H4 (cell line): Measurements from ENCODE around the gene CDK19. TPM values are rescaled to one million over a fixed set of nuclear protein-coding genes. Genes with fewer than 3 reads are reported as not detected.

Experiments
- DNase-seq: peaks from one replicate; pipeline ENCODE4 v3.0.0-alpha.2; 2015; ENCODE audit warnings: low spot score
- total RNA-seq: library from RNA; depleted of rRNA; stranded (reverse); fragments of >200 nt; shearing (Covaris generic); gene quantifications from 2 replicates; pipeline ENCODE4 v1.2.3, GENCODE V29; 2014

The CDK19 gene
- total RNA-seq, 1 experiment from 2014 or later: 6.8 TPM

DNA sequence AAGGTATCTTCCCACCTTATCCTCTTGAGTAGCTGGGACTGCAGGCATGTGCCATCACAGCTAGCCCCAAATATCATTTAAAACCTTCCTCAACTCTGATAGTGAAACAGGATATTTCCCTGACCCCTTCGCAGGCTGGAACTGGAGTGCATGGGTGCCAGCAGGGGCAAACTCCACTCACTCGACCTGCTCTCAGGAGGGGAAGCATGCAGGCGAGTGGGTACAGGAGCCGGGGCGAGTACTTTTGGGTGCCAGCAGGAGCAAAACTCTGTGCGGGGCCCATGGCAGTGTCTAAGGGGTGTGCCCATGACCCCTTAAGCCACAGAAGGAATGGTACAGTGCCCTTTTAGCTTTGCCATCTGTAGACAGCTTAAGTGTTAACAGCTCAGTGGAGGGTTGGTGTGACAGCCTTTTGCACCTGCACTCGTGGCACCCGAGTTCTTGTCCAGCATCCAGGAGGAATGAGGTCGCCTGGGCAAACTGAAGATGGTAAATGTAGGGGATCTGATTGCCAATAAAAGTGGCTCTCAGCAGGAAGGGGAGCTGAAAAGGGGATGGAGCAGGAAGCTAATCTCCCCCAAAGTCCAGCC, 155.1 kb downstream of the CDK19 start:
- no peak for DNase-seq

DNA sequence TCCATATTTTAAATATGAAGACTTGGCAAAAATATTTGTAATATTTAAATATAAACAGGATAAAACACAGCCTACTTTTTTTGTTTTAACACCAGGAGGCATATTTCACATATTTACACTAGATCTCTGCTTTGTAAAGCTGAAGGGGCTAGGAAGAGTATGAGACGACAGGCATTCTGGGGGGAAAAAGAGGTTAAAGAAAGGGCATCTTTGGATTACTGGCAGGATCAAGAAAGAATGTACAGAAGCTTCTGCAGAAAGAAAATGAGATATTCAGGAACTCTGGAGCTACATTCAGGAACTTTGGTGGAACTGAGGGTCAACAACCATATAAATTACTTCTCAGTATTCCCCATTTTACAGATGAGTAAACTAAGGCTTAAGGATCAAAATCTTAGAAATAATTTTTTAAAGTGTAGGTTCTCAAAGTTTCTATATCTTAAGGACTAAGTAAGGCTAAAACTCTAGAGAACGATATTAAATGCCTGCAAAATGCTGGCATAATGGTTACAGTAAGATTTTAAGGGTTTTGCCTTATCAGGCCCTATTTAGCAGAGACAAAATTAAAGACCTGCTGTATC, 156.5 kb downstream of the CDK19 start:
- DNase-seq: no peak

DNA sequence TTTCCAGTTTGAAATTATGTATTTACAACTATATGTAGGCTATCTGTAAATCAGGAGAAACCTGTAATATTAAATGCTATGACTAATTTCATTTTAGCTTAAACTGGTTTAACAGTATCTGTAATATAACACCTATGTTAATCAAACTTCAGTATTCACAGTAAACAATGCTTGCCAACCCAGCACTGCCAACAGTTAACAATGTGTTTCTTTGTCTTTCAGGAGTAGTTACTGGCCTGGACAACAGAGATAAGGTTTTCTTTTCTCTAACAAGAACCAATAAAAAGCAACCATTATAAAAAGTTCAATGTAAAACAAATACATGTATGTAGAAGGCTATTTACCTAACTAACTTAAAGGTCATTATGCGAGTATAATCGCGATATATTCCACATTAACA, 158.8 kb downstream of the CDK19 start:
- DNase-seq: no peak

GRCh38 chr6:110655821-110656220, 159.4 kb downstream of the CDK19 start:
- no peak for DNase-seq

DNA sequence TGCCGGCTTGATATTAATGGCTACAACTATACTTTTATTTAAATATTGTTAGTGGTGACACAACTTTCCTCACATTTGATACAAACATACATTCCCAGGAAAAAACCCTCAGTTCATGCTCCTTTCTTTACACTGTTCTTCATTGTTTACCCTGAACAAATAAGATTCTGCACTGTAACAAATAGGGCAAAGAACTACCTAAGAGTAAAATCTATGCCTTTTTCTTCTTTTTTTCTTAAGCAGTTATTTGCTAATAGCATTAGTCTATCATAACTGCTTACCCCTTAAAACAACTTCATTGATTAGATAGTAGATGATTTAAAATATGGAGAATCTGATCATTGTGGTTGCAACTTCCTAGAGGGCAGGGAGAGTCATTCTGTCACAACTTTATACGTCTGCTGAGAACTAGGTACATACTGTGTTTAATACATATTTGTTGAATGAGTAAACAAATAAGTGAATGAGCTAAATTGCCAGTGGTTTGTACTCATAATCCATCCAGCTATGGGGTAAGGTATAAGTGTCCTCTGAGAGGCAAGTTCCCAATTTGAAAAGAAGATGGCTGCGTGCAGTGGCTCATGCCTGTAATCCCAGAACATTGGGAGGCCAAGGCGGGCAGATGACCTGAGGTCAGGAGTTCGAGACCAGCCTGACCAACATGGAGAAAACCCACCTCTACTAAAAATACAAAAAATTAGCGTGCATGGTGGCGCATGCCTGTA, 161.0 kb downstream of the CDK19 start:
- no peak for DNase-seq

DNA sequence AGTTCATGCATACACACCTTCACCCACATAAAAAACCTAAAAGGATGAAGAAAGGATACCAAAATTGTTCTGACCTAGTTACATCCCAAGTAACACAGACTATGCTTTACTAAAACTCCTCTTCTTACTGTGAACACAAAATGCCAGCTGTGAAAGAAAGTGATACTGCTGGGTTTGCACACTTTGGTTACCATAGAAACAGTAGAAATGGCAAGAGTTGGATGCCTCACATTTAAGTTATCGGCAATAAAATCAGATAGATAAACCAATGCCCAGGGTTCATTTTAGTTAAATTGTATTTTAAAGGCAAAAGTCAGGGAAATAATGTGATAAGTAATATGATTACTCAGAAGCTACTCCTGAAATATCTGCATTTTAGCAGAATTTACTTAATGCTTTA, 161.9 kb downstream of the CDK19 start:
- DNase-seq: no peak

GRCh38 chr6:110652520-110652919, 162.7 kb downstream of the CDK19 start:
- DNase-seq: no peak

GRCh38 chr6:110650755-110651154, 164.5 kb downstream of the CDK19 start:
- DNase-seq: no peak

DNA sequence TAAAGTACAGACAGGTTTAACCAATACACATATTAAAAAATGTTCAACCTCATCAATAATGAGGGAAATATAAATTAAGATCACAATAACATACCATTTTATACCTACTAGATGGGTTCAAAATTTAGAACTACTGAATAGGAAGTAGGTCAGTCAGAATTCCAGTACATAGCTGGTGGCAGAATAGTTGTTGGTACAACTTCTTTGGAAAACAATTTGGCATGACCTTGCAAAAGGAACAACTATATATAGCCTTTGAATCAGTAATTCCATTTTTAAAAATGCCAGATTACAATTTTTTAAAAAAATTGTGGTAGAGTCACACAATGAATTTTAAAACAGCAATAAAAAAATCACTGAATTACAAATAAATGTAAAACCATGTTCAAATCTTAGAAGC, 165.6 kb downstream of the CDK19 start:
- DNase-seq: no peak

- no peak for DNase-seq
Observed at GRCh38 chr6:110646951-110647910, 168.0 kb downstream of the CDK19 start.

DNA sequence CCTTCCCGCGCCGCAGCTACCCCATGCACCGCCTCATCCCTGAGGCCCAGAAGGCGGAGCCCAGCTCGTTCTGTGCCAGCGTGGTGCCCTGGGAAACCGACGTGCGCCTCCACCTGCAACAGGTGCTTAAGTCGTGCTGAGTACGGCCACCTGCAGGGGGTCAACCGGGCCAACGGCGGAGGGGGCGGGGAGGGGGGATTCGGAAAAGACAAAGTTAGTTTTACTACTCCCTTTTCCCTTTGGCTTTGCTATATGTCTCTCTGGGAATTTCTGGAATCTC, 168.9 kb downstream of the CDK19 start:
- DNase-seq: no peak

DNA sequence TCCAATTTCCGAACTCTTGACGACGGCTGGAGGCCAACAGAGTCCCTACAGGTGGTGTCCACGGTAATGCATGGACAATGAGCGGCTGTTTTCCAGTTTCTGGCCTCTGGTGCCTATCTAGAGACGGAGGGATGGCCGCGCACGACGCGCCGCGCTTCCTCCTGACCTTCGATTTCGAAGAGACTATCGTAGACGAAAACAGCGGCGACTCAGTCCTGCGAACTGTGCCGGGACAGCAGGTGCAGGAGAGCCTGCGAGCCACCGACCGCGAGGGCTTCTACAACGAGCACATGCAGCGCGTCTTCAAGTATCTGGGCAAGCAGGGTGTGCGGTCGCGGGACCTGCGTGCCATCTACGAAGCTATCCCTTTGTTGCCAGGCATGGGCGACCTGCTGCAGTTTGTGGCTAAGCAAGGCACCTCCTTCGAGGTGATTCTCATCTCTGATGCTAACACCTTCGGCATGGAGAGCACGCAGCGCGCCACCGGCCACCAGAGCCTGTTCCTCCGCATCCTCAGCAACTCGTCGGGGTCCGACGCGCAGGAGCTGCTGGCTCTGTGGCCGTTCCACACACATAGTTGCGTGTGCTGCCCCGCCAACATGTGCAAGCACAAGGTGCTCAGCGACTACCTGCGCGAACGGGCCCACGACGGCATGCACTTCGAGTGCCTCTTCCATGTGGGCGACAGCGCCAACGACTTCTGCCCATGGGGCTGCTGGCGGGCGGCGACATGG, 169.4 kb downstream of the CDK19 start:
- no peak for DNase-seq

GRCh38 chr6:110643175-110643574, 172.1 kb downstream of the CDK19 start:
- no peak for DNase-seq

- no peak for DNase-seq
Observed at GRCh38 chr6:110642711-110643110, 172.6 kb downstream of the CDK19 start.

DNA sequence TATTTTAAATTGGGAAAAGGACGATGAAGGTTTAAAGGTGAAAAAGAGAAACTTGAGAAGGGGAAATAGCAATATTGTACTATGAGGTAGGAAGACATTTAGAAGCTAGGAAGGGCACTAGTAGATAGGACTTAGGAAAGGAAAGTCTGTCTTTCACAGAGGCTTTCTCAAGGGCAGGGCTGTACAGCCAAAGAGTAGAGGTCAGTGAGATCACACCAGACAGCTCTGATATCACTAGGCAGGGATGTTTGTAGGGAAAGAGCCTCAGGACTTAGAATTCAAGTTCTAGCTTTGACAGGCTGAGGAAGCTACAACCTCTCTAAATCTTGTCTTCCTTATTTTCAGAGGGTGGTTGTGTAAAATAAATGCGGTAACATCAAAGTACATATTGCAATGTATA, 178.5 kb downstream of the CDK19 start:
- DNase-seq: no peak

GRCh38 chr6:110635096-110635495, 180.2 kb downstream of the CDK19 start:
- no peak for DNase-seq

DNA sequence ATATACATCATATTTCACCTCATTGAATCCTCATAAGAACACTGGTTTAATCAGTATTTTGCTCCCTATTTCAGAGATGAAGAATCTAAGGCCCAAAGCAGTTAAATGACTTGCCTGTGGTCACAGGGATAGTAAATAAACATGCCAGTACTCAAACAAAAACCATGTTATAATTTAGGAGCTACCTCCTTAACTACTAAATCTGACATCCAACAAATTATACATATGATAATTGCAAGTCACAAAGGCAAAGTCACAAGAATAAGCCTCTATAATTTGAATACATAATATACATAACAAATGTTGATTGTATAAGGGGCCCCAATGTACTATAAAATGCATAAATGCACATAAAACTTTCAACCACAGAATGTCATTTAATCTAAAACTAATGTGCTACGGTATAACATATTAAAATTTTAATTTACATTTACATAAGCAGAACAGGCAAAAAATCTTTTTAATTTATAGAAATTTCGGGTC, 181.5 kb downstream of the CDK19 start:
- no peak for DNase-seq

DNA sequence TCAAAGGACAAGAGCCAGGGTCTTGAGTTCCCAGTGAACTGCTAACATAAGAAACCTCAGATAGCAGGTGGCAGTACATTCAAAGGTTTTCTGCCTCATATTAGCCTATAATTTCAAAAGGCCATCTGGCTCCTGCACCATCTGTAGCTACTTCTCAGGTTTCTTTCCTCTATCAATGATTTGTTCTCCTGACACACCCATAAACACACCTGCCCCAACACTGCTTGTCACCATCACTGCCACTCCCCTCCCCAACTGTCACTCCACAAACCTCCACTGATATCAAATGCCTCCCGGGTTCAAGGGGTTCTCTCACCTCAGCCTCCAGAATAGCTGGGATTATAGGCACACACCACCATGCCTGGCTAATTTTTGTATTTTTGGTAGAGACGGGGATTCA, 186.1 kb downstream of the CDK19 start:
- DNase-seq: no peak

DNA sequence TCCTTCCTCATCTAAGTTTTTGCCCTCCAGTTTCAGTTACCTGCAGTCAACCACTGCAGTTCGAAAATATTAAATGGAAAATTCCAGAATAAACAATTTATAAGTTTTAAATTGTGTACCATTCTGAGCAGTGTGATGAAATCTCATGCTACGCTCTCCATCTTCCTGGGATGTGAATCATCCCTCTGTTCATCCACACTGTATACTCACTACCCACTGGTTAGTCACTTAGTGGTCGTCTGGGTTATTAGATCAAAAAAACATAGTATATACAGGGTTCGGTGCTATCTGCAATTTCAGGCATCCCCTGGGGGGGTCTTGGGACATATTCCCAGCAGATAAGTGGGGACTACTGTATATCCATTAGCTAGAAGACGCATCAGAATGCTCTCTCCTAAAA, 186.9 kb downstream of the CDK19 start:
- DNase-seq: peak; percentile 23

GRCh38 chr6:110626442-110626841, 188.8 kb downstream of the CDK19 start:
- no peak for DNase-seq

- no peak for DNase-seq
Observed at GRCh38 chr6:110625883-110626282, 189.4 kb downstream of the CDK19 start.
